ENCODE data around the gene OR5P2.

- TF ChIP-seq CTCF (IDR thresholded peaks at IDR 0.05), result no peak
- no peak for TF ChIP-seq POLR2A (IDR thresholded peaks at IDR 0.05)
Observed at GRCh38 chr11:7759010-7759409, 37.7 kb downstream of the OR5P2 start.
